ENCODE results near the gene BABAM2.

DNA sequence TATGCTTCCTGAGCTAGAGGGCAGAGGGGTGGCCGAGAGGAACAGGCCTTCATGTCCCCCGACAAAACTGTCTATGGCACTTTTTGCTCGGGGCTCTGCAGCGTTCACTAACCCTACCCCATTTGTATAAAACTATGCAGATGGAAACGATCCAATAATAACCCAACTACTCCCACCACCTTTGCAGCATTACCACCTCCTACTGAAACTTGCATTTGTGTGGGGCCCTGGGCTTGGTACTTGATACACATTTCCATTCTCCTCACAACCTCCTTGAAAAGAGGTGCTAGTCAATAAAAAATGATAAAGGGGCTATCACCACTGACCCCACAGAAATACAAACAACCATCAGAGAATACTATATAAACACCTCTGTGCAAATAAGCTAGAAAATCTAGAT, 438.7 kb downstream of the BABAM2 start:
- TF ChIP-seq, protein P1, sequence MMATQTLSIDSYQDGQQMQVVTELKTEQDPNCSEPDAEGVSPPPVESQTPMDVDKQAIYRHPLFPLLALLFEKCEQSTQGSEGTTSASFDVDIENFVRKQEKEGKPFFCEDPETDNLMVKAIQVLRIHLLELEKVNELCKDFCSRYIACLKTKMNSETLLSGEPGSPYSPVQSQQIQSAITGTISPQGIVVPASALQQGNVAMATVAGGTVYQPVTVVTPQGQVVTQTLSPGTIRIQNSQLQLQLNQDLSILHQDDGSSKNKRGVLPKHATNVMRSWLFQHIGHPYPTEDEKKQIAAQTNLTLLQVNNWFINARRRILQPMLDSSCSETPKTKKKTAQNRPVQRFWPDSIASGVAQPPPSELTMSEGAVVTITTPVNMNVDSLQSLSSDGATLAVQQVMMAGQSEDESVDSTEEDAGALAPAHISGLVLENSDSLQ (IDR thresholded peaks at IDR 0.05): no peak
- TF ChIP-seq SP1 (IDR thresholded peaks at IDR 0.05) (no peak), ARNT (IDR thresholded peaks at IDR 0.05) (no peak), L3MBTL2 (conservative IDR thresholded peaks at IDR 0.05) (no peak), FOXA1 (IDR thresholded peaks at IDR 0.05) (no peak), SUZ12 (IDR thresholded peaks at IDR 0.05) (no peak), ZNF384 (IDR thresholded peaks at IDR 0.05) (no peak), FOXM1 (IDR thresholded peaks at IDR 0.05; ENCODE audit: borderline replicate concordance) (no peak)

Measured in HEK293T (cell line).